ENCODE results near the gene BARHL1.

GRCh38 chr9:132556235-132556634, 26.2 kb upstream of the BARHL1 start:
- TF ChIP-seq CTCF (IDR thresholded peaks at IDR 0.05; ENCODE audit: low read depth, low read length, poor library complexity, severe bottlenecking) (no peak), EZH2phosphoT487 (IDR thresholded peaks at IDR 0.05; ENCODE audit: borderline replicate concordance, low read length) (no peak)

Data from DOHH2 (cell line).